Adrenal gland (tissue), 12 donors: ENCODE results near the gene NNT. TPM values are rescaled to one million over a fixed set of nuclear protein-coding genes. Genes with fewer than 3 reads are reported as not detected.

ENCODE experiments used
- DNase-seq, 7 donors: peaks; one replicate each; pipeline ENCODE4 v3.0.0-alpha.2; 2019 to 2020
- H3K27ac ChIP-seq, 5 donors: fragments of 200-600 bp; sonication (generic) in 4 of 5; 1 replicate in 3 of 5; 2 replicates in 2 of 5; pipeline versions ENCODE4 v1.5.1 to v1.8.0; 2016 to 2020; ENCODE audit warnings: mild to moderate bottlenecking in 1 of 5
- H3K27me3 ChIP-seq: fragments of 200-600 bp; 2 replicates; pipeline ENCODE4 v1.8.0; 2021
- H3K36me3 ChIP-seq, 2 donors: fragments of 200-600 bp; replicated peaks in 1 of 2; 1 replicate in 1 of 2; 2 replicates in 1 of 2; pipeline versions ENCODE4 v1.5.1 to v1.8.0; 2018 to 2022
- H3K4me1 ChIP-seq, 2 donors: fragments of 200-600 bp; replicated peaks in 1 of 2; 1 replicate in 1 of 2; 2 replicates in 1 of 2; pipeline versions ENCODE4 v1.5.1 to v1.8.0; 2018 to 2021
- H3K4me3 ChIP-seq, 4 donors: fragments of 200-600 bp; sonication (generic) in 3 of 4; one replicate each; pipeline ENCODE4 v1.5.1; 2016 to 2018
- H3K9me3 ChIP-seq, 3 donors: fragments of 200-600 bp; sonication (generic) in 1 of 3; replicated peaks in 1 of 3; 1 replicate in 2 of 3; 2 replicates in 1 of 3; pipeline versions ENCODE4 v1.5.1 to v1.8.0; 2016 to 2021
- POLR2A ChIP-seq, 2 donors: fragments of 450-650 bp; IDR thresholded peaks; one replicate each; pipeline ENCODE4 v1.6.1; 2017; ENCODE audit warnings: antibody characterized with exemption in 2 of 2, mild to moderate bottlenecking in 2 of 2, moderate library complexity in 1 of 2
- WGBS, 4 donors: extraction: QIAGEN DNeasy Blood & Tissue Kit in 2 of 4; methylation state at CpG; one replicate each; pipeline versions ENCODE4 v1.1.5 to v1.1.7; 2013 to 2017; 5-methylcytosine and 5-hydroxymethylcytosine counted together
- intact Hi-C, 2 donors: fragments of 100-400 bp; cut with DNase I; formaldehyde crosslinking; loops; one replicate each; pipeline versions ENCODE4 v1.14.1 to v1.15.0; 2022 to 2023
- polyA plus RNA-seq, 3 donors: library from polyadenylated mRNA; stranded (reverse); fragments of 200-250 nt in 2 of 3; fragments of 350-450 nt in 1 of 3; fragmentation: Illumina TruSeq in 1 of 3; extraction: RNeasy Lipid Tissue Mini Kit (QIAGEN cat#74804) in 1 of 3; gene quantifications; one replicate each; pipeline ENCODE4 v1.2.3, GENCODE V29; 2013 to 2014
- total RNA-seq, 9 donors: library from RNA; depleted of rRNA in 4 of 9; stranded (reverse); fragments of >200 nt in 4 of 9; fragments of 120-200 nt in 1 of 9; fragmentation: NEBNext Ultra II Directional in 1 of 9; extraction: Animal tissue kit (Norgen Biotek cat#: 25700) in 1 of 9; gene quantifications; one replicate each; pipeline versions ENCODE4 v1.1.0 to v1.2.4, GENCODE V29; 2013 to 2023
- TF ChIP-seq, protein P1 (sequence below), 6 experiments: fragments of 450-650 bp in 4 of 6; fragments of 200-600 bp in 2 of 6; sonication (generic) in 1 of 6; IDR thresholded peaks; 1 replicate in 5 of 6; 2 replicates in 1 of 6; pipeline versions ENCODE4 v1.5.1 to v1.8.0; 2016 to 2021; ENCODE audit warnings: antibody characterized with exemption in 6 of 6, mild to moderate bottlenecking in 2 of 6, moderate library complexity in 1 of 6
- donor health status: healthy with polysubstance abuse.
- donor health status: Bipolar disorder and iron deficiency.
- donor health status: DM: yes; HTN: yes; CAD: no.
- donor health status: DM: no; HTN: no; CAD: no.
- donor health status: DM: no; HTN: no; CAD: no.
- donor health status: DM: yes; HTN: yes; CAD: no.

NNT gene
- total and polyA plus RNA-seq, 12 donors: 6.9 to 104 (median 59.1) TPM

DNA sequence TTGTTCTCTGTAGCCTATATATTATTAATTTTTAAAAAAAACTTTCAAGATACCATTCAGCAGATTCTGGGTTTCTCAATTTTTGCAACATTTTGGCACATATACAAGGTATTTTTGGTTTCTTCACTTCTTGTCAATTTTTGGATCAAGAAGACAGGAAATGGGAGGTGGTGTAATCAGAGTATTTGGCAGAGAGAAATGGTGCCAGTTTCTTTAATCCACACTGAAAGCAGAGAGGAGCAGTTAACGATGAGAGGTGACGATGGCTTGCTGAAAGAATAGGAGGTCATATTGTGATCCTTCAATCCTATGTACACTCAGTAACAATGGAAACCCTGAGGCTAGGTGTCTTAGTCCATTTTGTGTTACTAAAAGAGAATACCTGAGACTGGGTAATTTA is 16.4 kb downstream of the NNT start:
- H3K27ac ChIP-seq: no peak overlapping the region
- intact Hi-C loops: no loop called here
- H3K36me3 ChIP-seq: peaks cover 0 to 7% of the 10 kb centered on the region in 2 donors
- no peak for DNase-seq
- H3K4me3 ChIP-seq: no peak overlapping the region
- TF ChIP-seq, protein P1, sequence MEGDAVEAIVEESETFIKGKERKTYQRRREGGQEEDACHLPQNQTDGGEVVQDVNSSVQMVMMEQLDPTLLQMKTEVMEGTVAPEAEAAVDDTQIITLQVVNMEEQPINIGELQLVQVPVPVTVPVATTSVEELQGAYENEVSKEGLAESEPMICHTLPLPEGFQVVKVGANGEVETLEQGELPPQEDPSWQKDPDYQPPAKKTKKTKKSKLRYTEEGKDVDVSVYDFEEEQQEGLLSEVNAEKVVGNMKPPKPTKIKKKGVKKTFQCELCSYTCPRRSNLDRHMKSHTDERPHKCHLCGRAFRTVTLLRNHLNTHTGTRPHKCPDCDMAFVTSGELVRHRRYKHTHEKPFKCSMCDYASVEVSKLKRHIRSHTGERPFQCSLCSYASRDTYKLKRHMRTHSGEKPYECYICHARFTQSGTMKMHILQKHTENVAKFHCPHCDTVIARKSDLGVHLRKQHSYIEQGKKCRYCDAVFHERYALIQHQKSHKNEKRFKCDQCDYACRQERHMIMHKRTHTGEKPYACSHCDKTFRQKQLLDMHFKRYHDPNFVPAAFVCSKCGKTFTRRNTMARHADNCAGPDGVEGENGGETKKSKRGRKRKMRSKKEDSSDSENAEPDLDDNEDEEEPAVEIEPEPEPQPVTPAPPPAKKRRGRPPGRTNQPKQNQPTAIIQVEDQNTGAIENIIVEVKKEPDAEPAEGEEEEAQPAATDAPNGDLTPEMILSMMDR (IDR thresholded peaks at IDR 0.05): no peak
- no peak for TF ChIP-seq POLR2A (IDR thresholded peaks at IDR 0.05)
- no peaks in the 10 kb centered on the region for H3K27me3 ChIP-seq
- no peaks in the 10 kb centered on the region for H3K4me1 ChIP-seq
- WGBS, 4 donors: 79 to 94% (median 86%) methylated on average over 2 of the region's 2 CpGs
- H3K9me3 ChIP-seq: no peaks in the 10 kb centered on the region

DNA sequence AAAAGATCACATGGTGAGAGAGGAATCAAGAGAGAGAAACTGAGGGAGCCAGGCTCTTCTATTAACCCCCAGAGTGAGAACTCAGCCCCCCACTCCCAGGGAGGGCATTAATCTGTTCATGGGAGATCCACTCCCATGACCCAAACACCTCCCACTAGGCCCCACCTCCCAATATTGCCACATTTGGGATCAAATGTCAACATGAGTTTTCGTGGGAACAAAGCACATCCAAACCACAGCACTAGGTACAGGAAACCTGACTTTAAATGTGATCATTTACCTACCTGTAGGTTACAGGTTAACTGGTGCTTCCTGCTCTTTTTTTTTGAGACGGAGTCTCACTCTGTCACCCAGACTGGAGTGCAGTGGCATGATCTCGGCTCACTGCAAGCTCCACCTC is 16.9 kb downstream of the NNT start:
- Histone ChIP-seq H3K36me3 (peaks cover 0 to 7% of the 10 kb centered on the region in 2 donors), H3K27me3 (no peaks in the 10 kb centered on the region), H3K4me1 (no peaks in the 10 kb centered on the region), H3K9me3 (no peaks in the 10 kb centered on the region), H3K4me3 (no peak overlapping the region), H3K27ac (no peak overlapping the region)
- intact Hi-C loops: no loop called here
- no peak for DNase-seq
- TF ChIP-seq, protein P1 (IDR thresholded peaks at IDR 0.05): no peak
- no peak for TF ChIP-seq POLR2A (IDR thresholded peaks at IDR 0.05)
- WGBS, 4 donors: 89 to 96% (median 93%) methylated on average over 3 of the region's 3 CpGs

DNA sequence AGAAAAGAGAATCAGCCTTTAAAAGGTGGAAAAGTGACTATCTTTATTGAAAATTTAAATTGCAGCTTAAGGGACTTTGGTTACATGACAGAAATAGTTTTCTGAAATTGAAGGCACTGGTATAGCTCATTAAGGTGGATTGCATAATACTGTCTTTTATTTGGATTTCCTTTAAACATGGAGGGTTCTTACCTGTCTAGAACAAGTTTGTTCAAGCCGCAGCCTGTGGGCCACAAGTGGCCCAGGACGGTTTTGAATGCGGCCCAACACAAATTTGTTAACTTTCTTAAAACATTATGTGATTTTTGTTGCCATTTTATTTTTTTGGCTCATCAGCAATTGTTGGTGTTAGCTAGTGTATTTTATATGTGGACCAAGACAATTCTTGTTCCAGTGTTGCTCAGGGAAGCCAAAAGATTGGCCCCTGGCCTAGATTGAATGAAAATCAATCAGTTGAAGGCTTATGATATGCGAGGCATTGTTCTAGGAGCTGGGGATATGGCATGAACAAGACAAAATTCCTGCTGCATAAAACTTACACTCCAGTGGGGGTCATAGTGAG is 18.0 kb downstream of the NNT start:
- Histone ChIP-seq H3K4me3 (no peak overlapping the region), H3K4me1 (no peaks in the 10 kb centered on the region), H3K27ac (no peak overlapping the region), H3K27me3 (no peaks in the 10 kb centered on the region), H3K9me3 (no peaks in the 10 kb centered on the region), H3K36me3 (peaks cover 0 to 7% of the 10 kb centered on the region in 2 donors)
- WGBS, 4 donors: 96 to 98% (median 97%) methylated on average over 4 of the region's 4 CpGs
- no peak for TF ChIP-seq POLR2A (IDR thresholded peaks at IDR 0.05)
- TF ChIP-seq, protein P1 (IDR thresholded peaks at IDR 0.05): no peak
- intact Hi-C loops: no loop called here
- DNase-seq: no peak

DNA sequence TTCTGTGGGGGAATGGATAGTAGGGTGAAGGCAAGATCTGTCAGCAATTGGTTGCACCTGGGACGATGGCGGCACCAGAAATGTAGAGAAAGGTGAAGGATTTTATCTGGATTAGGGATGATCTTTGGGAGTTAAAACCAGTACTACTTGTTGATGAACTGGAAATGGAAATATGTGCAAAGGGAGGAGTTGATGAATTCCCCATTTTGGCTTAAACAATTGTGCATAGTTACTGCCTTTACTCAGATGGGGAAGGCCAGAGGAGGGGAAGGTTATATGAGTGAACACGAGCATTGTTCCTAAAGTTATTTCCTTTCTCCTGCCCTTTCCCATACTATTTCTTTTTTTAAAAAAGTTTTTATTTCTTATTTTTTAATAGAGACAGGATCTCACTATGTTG is 19.1 kb downstream of the NNT start:
- H3K9me3 ChIP-seq: no peaks in the 10 kb centered on the region
- no peak for DNase-seq
- H3K36me3 ChIP-seq: peaks cover 0 to 7% of the 10 kb centered on the region in 2 donors
- no peak overlapping the region for H3K27ac ChIP-seq
- intact Hi-C loops: no loop called here
- TF ChIP-seq, protein P1 (IDR thresholded peaks at IDR 0.05): no peak
- no peak for TF ChIP-seq POLR2A (IDR thresholded peaks at IDR 0.05)
- no peaks in the 10 kb centered on the region for H3K4me1 ChIP-seq
- no peak overlapping the region for H3K4me3 ChIP-seq
- no peaks in the 10 kb centered on the region for H3K27me3 ChIP-seq
- 96 to 97% (median 97%) methylated on average over 3 of the region's 3 CpGs for WGBS, 4 donors
